GM12873 (cell line): Measurements from ENCODE around the gene F3.
A peak's percentile ranks its signal among the peaks of the same experiment; 100 is the strongest.

Source experiments
- TF ChIP-seq, protein P1 (sequence below): IDR thresholded peaks from 2 replicates; pipeline ENCODE4 v1.5.1; 2012; ENCODE audit warnings: low read depth, mild to moderate bottlenecking, moderate library complexity, low read length, control low read depth; ENCODE audit not compliant: insufficient read depth; ENCODE audit errors: missing control alignments

Gene F3

DNA sequence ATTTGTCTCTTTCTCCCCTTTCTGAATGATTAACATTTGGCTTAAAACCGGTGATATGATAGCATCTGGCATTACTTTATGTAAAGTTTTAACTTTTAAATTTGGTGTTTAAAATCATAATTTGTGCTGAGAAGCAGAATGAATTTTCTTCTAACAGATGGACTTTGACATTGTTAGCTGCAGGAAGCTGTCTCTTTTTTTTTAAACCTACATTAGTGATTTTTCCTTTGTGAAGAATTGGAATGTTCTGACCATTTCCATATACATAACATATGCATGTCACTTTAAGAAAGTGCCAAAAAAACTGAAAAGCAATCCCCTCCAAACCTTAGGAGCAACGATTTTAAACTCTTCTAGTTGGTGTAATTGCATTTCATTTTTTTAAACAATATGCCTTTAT is 22.2 kb downstream of the F3 start:
- TF ChIP-seq, protein P1, sequence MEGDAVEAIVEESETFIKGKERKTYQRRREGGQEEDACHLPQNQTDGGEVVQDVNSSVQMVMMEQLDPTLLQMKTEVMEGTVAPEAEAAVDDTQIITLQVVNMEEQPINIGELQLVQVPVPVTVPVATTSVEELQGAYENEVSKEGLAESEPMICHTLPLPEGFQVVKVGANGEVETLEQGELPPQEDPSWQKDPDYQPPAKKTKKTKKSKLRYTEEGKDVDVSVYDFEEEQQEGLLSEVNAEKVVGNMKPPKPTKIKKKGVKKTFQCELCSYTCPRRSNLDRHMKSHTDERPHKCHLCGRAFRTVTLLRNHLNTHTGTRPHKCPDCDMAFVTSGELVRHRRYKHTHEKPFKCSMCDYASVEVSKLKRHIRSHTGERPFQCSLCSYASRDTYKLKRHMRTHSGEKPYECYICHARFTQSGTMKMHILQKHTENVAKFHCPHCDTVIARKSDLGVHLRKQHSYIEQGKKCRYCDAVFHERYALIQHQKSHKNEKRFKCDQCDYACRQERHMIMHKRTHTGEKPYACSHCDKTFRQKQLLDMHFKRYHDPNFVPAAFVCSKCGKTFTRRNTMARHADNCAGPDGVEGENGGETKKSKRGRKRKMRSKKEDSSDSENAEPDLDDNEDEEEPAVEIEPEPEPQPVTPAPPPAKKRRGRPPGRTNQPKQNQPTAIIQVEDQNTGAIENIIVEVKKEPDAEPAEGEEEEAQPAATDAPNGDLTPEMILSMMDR: no peak

DNA sequence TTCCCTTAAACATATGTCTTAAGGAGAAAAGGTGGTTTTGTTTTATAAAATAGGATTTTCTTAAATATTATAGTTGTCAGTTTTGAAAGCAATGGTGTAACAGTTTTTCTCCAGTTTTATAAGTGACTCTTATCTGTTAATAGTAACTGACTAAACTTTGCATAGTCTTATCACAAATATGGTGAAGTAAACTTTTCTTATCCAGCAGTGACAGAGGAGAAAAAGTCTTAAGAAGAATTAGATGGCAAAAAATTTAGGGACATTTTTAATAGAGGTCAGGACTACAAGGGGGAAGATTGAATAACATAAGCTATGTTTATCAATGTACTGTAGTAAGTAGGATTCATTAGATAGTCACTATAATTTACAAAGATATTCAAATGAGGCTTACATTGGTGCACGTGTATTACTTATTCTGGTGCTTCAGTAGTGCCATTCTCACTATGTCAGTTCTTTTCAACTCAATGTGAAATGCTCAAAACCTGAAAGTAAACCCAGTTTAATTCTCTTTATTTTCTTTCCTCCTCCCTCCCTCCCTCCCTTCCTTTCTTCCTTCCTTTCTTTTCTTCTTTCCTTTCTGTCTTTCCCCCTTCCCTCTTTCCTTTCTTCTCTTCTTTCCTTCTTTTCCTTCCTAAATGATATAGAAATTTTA is 26.1 kb downstream of the F3 start:
- TF ChIP-seq, protein P1: no peak

DNA sequence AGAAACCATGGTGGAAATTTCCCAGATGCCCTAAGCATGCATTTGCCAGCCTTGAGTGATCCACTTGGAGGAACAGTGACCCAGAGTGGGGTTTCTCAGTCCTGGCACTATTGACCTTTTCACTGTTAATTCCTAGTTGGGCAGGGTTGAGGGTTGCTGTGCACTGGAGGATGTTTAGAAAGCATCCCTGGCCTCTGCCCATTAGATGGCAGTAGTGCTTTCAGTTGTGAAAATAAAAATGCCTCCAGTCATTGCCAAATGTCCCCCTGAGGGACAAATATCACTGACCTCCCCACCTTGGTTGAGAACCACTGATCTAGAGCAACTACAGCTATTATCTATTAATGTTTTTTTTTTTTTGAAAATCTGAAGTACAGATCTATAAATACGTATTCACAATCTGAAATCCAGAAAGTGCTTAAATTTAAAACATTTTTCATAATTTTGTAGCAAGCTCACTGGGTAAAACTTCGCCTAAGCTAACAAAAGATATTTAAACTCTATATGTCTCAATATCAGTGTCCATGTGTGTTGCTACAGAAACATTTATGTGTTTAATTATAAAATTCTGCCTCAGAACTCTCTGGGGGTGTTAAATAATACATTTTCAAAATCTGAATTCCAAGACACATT is 27.3 kb downstream of the F3 start:
- TF ChIP-seq, protein P1: peak; percentile 68

DNA sequence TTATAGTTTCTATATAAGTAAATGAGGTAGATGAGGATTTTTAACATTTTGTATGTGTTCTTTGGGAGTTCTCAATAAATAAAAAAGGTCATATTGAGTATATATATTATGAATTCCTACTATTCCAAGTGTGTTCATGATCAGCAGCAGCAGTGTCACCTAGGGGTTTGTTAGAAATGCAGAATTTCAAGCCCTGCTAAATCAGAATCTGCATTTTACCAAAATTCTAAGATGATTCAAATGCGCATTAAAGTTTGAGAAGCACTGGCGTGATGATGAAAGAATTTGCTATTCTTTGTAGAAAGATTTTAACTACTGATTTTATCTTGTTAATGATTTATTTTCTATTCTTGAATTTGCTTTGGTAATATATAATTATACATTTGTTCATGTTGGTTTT is 28.7 kb downstream of the F3 start:
- TF ChIP-seq, protein P1: no peak

DNA sequence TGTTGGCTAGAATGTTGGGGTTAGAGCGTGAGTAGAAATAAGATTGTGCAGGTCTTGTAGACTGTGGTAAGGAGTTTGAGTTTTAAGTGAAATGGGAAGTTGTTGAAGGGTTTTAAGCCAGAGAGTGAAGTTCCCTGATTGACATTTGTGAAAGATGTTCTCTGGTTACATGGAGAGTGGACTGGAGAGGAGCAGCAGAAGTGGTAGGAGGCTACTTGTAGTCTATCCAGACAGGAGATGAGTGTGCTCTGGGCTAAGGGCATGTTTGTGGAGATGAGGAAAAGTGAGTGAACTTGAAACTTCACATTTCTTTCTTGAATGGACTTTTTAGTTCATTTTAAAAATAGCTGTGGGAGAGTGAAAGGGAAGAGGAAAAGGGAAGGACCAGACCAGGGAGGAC is 37.0 kb downstream of the F3 start:
- TF ChIP-seq, protein P1: no peak

DNA sequence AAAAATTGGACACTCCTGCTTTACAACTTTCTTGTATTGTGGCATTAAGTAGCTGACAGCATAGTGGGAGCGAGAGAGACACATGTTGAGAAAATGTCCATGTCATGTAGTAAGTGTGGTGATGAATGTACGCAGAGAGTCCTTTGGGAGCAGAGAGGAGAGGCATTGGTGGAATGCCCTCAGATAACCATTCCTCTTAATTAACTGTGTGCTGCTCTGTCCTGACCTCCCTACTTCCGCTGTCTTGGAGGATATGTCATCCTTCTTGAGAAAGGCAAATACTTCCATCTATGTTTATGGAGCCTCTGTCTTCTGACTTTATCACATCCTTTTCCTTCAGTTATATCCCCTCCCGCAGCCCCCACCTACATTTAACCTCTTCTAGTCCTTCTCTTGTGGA is 38.4 kb downstream of the F3 start:
- TF ChIP-seq, protein P1: no peak

DNA sequence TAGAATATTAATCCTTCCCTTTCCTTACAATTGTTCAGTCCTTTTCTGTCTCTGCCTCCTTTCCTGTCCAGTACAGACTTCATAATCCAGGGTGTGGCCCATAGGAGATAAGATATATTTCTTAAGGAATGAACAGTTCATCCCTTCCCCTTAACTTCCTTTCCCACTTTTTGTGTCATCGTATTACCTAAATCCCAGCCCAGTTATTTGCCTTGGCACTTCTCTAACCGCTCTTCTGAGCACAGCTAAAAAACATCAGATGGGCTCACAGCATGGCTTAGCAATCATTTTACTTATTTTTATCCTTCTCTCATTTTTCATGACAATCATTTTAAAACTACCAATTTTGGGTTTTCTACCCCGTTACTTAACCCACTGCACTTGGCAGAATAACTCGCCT is 39.6 kb downstream of the F3 start:
- TF ChIP-seq, protein P1: no peak
